Measurements from ENCODE around the gene JDP2.
A peak's percentile ranks its signal among the peaks of the same experiment; 100 is the strongest.

The JDP2 gene

DNA sequence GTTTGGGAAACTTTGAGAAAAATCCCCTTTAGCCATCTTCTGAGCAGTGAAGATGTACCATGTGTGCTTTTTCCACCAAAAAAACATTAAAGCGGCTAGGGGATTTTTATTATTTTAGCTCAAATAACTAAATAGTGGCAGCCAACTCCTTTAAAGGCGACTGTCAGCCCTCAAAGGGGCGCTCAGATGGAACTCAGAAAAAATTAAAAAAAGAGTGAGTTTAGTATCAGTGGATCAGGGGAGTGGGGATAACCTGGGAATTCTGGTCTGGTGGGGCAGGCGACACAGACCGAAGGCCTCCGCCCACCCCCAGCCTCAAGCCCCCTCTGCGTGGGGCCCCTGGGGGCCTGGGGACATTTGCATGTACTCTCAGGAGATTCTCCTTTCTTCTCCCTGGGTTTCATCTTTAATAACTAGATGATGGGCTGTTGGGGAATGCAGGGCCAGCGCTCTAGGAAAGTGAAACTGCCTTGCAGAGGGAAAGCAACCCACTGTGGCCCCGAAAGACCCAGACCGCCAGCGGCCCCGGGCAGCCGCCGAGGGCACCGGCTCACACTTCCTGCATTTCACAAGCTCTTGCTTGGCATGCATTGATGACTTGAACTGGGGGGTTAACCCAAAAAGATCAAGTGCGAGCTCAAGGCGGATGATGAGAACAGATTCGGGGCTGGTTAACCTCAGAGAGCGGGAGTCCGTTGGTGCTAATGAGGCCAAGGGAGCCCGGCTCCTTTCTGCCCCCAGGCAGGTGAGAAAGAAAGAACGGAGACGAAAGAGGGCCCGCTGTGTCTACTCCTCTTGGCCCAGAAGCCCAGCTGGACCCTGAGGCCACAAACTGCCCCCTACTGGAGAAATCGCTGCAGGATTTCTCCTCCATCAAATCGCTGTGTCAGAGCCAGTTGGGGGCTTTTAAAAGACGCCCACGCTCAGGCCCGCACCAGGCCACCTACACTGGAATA, 87.1 kb downstream of the JDP2 start:
- no peak for DNase-seq (ENCODE audit: low spot score)

DNA sequence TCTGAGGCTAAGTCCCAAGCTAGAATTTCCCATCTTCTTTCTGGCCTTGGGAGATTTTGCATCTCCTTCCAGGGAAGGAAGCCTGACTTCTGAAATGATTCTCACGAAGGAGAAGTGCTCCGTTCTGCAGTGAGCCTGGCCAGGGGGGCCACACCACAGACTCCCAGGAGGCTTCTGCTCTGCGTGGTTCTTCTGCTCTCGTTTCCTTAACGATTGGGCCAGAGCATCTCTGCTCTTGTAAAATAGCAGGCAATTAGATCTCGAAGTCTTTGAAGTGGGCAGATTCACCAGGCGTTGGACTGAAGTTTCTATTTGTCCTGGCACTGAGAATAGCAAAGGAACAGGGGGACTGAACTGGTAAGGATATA, 87.8 kb downstream of the JDP2 start:
- no peak for DNase-seq (ENCODE audit: low spot score)

DNA sequence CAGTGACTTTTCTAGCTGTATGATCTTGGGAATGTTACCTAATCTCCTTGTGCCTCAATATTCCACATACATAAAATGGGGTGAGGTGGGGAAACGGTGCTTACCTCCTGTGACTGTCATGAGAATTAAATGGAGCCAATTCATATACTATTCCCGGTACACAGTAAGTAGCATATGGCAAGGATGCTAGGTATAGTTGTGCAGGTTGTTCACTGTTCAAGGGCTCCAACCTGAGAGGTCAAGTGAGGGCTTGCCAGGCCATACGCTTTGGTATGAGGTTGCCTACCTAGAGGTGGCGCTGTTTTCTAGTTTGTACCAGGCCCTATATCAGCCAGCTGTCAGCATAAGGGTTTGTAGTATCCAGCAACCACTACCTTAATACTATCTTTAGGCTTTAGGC, 90.8 kb downstream of the JDP2 start:
- DNase-seq (ENCODE audit: low spot score): no peak

DNA sequence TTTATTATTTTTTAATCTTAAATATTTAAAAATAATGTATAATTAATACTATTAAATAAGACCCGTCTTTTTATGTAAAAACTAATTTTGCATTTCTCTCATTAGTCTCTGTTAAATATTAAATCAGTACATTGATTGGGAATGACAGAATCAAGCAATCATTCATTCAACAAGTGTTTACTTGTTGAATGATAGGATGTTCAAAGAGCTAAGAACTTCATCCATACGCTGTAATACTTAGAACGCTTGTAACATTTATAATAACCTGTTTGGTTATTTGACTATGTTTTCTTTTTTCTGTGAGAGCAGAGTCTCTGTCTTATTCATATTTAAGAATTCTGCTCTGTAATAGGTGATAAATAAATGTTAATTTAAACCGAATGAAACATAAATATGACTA, 91.6 kb downstream of the JDP2 start:
- DNase-seq (ENCODE audit: low spot score): no peak

DNA sequence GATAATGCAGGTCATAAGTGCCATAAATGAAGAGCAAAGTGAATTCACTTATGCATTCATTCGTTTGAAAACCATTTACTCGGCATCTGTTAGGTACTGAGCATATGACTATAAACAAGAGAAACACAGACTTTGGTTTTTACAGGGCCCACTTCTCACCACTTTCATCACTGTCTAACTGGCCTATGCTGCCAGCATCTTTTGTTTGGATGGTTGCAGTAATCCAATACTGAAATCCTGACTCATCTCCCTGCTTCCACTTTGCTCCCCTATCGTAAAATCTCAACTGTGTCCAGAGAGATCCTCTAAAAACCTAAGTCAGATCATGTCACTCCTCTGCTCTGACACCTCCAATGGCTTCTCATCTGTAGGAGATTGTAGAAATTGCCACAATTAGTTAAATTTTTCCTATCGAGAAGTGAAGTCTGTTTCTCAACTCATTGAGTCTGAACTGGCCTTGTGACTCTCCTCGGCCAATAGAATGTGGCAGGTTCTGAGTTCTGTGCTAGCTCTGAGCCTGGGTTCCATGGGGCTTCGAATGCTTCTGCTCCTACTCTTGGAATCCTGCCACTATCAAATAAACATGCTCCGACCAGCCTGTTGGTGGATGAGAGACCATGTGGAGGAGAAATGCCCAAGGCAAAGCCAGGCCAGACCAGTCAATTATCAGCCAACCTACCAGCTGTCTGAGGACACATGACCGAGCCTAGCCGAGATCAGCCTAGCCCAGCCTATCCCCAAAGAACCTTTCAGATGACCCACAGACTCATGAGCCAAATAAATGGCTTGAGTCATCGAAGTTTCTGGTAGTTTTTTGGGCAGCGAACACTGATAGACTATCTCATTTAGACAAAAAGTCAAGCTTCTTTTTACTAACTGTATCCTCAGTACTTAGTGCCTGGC, 92.3 kb downstream of the JDP2 start:
- no peak for DNase-seq (ENCODE audit: low spot score)

DNA sequence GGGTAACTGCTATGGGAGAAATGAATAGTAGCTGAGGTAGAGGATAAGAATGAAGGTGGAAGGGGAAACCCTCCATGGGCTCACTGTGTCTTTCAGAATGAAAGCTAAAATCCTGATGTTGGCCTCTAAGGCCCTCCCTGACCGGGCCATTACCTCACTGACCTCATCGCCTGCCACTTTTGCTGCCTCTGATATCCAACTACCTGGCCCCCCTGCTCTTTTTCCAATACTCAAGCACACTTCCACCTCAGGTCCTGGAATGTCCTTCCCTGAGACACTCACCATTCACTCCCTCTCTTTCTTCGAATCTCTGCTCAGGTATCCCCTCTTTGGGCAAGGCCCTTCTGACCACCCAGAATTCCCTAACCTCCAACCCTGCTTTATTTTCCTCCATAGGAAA, 93.0 kb downstream of the JDP2 start:
- no peak for DNase-seq (ENCODE audit: low spot score)

DNA sequence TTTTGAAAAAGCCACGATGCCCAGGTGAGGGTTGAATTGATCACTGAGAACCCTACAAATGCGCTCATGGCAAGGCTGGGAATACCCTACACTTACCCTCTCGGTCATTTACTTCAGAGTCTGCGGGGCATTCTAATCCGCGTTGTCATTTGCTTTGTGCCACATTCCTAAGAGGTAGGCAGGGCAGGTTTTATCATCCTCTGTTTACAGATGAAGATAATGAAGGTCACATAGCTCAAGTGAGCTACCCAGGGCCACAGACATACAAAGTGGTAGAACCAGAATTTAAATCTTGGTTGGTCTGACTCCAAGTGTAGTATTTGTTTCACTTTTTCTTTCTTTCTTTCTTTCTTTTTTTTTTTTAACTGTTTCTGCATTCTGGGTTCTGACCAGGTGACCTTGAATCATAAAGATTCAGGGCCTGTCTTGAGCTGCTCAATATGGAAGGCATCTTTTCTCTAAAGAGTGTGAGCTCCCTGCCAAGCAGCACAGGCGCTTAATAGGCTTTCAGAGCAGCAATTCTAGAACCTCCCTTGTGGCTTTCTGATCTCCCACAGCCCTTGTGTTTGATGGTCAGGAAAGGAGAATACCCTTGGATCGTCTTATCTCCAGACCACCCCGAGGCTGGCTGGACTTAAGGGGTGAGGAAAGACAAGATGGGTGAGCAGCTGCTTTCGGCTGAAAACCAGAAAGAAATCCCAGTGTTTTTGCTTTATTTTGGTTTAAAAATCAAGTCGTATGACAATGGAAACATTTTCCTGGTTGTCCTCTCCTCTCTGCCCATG, 93.8 kb downstream of the JDP2 start:
- DNase-seq (ENCODE audit: low spot score): peak; percentile 69

DNA sequence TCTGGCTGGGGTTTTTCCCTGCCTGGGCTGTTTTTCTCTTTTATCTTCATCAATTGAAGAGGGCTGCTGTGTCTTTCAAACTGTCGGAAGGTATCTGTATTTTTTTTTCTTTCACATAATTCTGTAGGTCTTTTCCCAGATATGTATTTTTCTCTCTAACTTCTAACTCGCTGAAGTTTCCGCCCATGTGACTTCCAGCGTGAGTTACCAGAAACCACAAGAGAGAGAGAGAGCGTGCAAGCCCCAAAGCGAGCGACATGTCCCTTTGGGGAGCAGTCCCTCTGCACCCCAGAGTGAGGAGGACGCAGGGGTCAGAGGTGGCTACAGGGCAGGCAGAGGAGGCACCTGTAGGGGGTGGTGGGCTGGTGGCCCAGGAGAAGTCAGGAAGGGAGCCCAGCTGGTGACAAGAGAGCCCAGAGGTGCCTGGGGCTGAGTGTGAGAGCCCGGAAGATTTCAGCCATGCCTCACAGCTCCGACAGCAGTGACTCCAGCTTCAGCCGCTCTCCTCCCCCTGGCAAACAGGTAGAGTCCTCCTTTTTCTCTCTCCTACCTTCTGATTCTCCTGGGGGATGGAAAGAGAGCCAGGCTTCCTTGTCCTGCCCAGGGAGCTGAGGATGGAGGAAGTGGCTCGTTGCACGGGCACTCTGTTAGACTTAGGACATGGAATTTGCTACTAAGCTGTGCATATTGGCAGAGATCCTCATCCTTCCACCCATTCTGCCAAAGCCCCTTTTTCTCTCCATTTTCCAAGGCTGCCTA, 94.6 kb downstream of the JDP2 start, which contains the start of gene BATF:
TSS of gene BATF (plus strand) at position 246 of the 759 bp plus-strand sequence. CDS start at position 460, 214 bp downstream.
- no peak for DNase-seq (ENCODE audit: low spot score)

DNA sequence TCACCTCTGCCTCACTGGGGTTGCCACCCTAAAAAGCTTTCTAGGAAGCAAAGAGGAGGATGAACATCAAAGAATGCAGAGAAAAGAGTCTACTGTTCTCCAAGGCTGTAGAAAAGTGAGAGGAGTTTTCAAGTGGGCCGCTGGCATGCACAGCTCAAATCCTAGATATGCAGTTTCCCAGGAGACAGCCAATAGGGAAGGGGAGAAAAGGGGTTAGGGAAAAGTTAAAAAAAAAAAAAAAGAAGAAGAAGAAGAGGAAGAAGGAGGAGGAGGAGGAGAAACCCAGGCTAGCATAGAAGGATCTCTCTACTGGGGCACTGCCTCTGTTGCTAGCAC, 95.1 kb downstream of the JDP2 start:
- DNase-seq (ENCODE audit: low spot score): no peak

Measured in LoVo (cell line).